GM12878 (cell line): ENCODE measurements around the gene VSIG10L. TPM values are rescaled to one million over a fixed set of nuclear protein-coding genes. Genes with fewer than 3 reads are reported as not detected.

Source experiments
- ATF7 ChIP-seq: fragments of 450-650 bp; IDR thresholded peaks from 2 replicates; pipeline ENCODE4 v1.6.1; 2016; ENCODE audit warnings: low read depth, mild to moderate bottlenecking
- EGR1 ChIP-seq, 2 experiments: IDR thresholded peaks; 1 replicate in 1 of 2; 2 replicates in 1 of 2; pipeline ENCODE4 v1.6.1; 2011 to 2012; ENCODE audit warnings: low read depth in 2 of 2, low read length in 2 of 2, borderline replicate concordance in 1 of 2, mild to moderate bottlenecking in 1 of 2, moderate library complexity in 1 of 2
- FOXM1 ChIP-seq: IDR thresholded peaks from 2 replicates; pipeline ENCODE4 v1.6.1; 2012; ENCODE audit warnings: low read depth, mild to moderate bottlenecking, inconsistent platforms, low read length, moderate library complexity
- IKZF1 ChIP-seq: fragments of 450-650 bp; conservative IDR thresholded peaks from 2 replicates; pipeline ENCODE4 v1.6.1; 2017; ENCODE audit warnings: antibody characterized with exemption, mild to moderate bottlenecking
- JUNB ChIP-seq: IDR thresholded peaks from 2 replicates; pipeline ENCODE4 v1.6.1; 2016; ENCODE audit warnings: antibody characterized with exemption, mild to moderate bottlenecking
- KAT2A ChIP-seq: conservative IDR thresholded peaks from 2 replicates; pipeline ENCODE4 v1.6.1; 2011; ENCODE audit warnings: low read depth, low read length; ENCODE audit not compliant: control insufficient read depth
- NBN ChIP-seq: fragments of 450-650 bp; IDR thresholded peaks from 2 replicates; pipeline ENCODE4 v1.6.1; 2016
- NFIC ChIP-seq: IDR thresholded peaks from 2 replicates; pipeline ENCODE4 v1.6.1; 2012; ENCODE audit warnings: low read depth, mild to moderate bottlenecking, inconsistent platforms, low read length, moderate library complexity
- NFYB ChIP-seq: IDR thresholded peaks from 2 replicates; pipeline ENCODE4 v1.6.1; 2011; ENCODE audit warnings: low read depth, mild to moderate bottlenecking, low read length, improper control_type of control experiment, moderate library complexity; ENCODE audit not compliant: insufficient read depth
- SP1 ChIP-seq: IDR thresholded peaks from one replicate; pipeline ENCODE4 v1.6.1; 2011; ENCODE audit warnings: low read depth, low read length
- SRF ChIP-seq, 2 experiments: IDR thresholded peaks; 2 replicates each; pipeline ENCODE4 v1.6.1; 2011; ENCODE audit warnings: low read depth in 2 of 2, low read length in 2 of 2, mild to moderate bottlenecking in 1 of 2, moderate library complexity in 1 of 2
- SUPT20H ChIP-seq: IDR thresholded peaks from 2 replicates; pipeline ENCODE4 v1.6.1; 2011; ENCODE audit warnings: low read depth, mild to moderate bottlenecking, low read length, moderate library complexity, borderline replicate concordance; ENCODE audit not compliant: control insufficient read depth
- polyA plus RNA-seq, 11 experiments: library from polyadenylated mRNA; depleted of rRNA in 4 of 11; unstranded in 6 of 11; stranded (reverse) in 5 of 11; fragments of >200 nt; fragmentation: Nextera tagmentation in 4 of 11; fragmentation: Illumina TruSeq in 1 of 11; extraction: Ambion mirVana in 4 of 11; extraction: Trizol in 1 of 11; gene quantifications; 1 replicate in 1 of 11; 2 replicates in 10 of 11; pipeline versions ENCODE4 v1.2.1 to v1.2.3, GENCODE V29; 2011 to 2016; ENCODE audit warnings: inconsistent platforms in 2 of 11, missing spikeins in 2 of 11, low read depth in 1 of 11
- total RNA-seq, 4 experiments: library from RNA; depleted of rRNA in 3 of 4; stranded (reverse); fragments of >200 nt in 3 of 4; fragmentation: Illumina TruSeq in 1 of 4; extraction: Trizol in 1 of 4; gene quantifications; 2 replicates each; pipeline versions ENCODE4 v1.2.1 to v1.2.3, GENCODE V29; 2013 to 2021
- TF ChIP-seq, protein P1 (sequence below): fragments of 450-650 bp; IDR thresholded peaks from 2 replicates; pipeline ENCODE4 v1.6.1; 2018; ENCODE audit warnings: mild to moderate bottlenecking, low read depth, moderate library complexity; ENCODE audit not compliant: partially characterized antibody
- TF ChIP-seq, protein P2 (sequence below): fragments of 450-650 bp; formaldehyde crosslinking; IDR thresholded peaks from 2 replicates; pipeline ENCODE4 v1.4.0; 2020; ENCODE audit warnings: mild to moderate bottlenecking, moderate library complexity
- TF ChIP-seq, protein P3 (sequence below): fragments of 150-350 bp; IDR thresholded peaks from 2 replicates; pipeline ENCODE4 v1.6.1; 2016; ENCODE audit warnings: low read depth, low read length
- TF ChIP-seq, protein P4 (sequence below): IDR thresholded peaks from 2 replicates; pipeline ENCODE4 v1.6.1; 2012; ENCODE audit warnings: low read depth, low read length, improper control_type of control experiment
- TF ChIP-seq, protein P5 (sequence below): IDR thresholded peaks from 2 replicates; pipeline ENCODE4 v1.6.1; 2011; ENCODE audit warnings: low read depth, low read length, improper control_type of control experiment, borderline replicate concordance

The VSIG10L gene
- total and polyA plus RNA-seq, 10 of the 15 experiments (the other 5 are each of a cell fraction or from before 2014, with no cell fraction given), result 0.09 to 0.93 (median 0.49) TPM

DNA sequence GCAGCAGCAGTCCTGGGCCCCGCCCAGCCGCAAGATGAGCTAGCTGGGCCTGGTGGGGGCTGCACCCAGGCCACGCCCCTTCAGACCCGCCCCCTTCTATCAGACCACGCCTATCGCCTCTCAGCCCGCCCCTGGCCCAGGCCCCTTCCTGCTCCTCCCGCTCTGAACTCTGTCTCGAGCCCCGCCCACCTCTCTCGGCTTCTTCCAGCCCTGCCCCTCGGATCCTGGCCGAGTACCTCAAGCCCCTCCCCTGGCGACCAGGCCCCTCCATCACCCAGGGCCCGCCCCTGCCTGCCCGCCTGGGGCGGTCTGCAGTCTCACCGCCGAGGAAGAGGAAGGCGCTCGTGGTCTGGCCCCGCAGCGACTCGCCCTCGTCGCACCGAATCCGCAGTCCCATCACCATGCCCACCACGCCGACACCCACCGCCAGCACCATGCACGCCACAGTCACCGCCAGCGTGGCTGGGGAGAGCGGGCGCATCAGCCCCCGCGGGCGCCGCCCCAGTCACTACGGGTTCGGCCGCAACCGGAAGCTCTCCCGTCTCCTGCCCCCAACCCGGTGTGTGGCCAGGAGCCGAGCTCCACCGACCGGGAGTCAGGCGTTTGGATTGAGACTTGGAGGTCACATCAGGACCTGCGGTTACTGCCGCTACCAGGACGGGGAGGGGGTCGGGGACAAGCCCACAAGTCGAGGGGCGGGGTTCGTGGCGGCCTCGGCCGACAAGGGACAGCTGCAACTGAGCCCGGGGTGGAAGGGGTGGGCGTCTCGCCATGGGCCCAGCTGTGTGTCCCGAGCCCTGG, 25.8 kb upstream of the VSIG10L start (continued):
- TF ChIP-seq, protein P1, sequence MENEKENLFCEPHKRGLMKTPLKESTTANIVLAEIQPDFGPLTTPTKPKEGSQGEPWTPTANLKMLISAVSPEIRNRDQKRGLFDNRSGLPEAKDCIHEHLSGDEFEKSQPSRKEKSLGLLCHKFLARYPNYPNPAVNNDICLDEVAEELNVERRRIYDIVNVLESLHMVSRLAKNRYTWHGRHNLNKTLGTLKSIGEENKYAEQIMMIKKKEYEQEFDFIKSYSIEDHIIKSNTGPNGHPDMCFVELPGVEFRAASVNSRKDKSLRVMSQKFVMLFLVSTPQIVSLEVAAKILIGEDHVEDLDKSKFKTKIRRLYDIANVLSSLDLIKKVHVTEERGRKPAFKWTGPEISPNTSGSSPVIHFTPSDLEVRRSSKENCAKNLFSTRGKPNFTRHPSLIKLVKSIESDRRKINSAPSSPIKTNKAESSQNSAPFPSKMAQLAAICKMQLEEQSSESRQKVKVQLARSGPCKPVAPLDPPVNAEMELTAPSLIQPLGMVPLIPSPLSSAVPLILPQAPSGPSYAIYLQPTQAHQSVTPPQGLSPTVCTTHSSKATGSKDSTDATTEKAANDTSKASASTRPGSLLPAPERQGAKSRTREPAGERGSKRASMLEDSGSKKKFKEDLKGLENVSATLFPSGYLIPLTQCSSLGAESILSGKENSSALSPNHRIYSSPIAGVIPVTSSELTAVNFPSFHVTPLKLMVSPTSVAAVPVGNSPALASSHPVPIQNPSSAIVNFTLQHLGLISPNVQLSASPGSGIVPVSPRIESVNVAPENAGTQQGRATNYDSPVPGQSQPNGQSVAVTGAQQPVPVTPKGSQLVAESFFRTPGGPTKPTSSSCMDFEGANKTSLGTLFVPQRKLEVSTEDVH, result no peak
- TF ChIP-seq, protein P2, sequence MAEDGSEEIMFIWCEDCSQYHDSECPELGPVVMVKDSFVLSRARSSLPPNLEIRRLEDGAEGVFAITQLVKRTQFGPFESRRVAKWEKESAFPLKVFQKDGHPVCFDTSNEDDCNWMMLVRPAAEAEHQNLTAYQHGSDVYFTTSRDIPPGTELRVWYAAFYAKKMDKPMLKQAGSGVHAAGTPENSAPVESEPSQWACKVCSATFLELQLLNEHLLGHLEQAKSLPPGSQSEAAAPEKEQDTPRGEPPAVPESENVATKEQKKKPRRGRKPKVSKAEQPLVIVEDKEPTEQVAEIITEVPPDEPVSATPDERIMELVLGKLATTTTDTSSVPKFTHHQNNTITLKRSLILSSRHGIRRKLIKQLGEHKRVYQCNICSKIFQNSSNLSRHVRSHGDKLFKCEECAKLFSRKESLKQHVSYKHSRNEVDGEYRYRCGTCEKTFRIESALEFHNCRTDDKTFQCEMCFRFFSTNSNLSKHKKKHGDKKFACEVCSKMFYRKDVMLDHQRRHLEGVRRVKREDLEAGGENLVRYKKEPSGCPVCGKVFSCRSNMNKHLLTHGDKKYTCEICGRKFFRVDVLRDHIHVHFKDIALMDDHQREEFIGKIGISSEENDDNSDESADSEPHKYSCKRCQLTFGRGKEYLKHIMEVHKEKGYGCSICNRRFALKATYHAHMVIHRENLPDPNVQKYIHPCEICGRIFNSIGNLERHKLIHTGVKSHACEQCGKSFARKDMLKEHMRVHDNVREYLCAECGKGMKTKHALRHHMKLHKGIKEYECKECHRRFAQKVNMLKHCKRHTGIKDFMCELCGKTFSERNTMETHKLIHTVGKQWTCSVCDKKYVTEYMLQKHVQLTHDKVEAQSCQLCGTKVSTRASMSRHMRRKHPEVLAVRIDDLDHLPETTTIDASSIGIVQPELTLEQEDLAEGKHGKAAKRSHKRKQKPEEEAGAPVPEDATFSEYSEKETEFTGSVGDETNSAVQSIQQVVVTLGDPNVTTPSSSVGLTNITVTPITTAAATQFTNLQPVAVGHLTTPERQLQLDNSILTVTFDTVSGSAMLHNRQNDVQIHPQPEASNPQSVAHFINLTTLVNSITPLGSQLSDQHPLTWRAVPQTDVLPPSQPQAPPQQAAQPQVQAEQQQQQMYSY (CRISPR knock-in tag), result no peak
- TF ChIP-seq, protein P3, sequence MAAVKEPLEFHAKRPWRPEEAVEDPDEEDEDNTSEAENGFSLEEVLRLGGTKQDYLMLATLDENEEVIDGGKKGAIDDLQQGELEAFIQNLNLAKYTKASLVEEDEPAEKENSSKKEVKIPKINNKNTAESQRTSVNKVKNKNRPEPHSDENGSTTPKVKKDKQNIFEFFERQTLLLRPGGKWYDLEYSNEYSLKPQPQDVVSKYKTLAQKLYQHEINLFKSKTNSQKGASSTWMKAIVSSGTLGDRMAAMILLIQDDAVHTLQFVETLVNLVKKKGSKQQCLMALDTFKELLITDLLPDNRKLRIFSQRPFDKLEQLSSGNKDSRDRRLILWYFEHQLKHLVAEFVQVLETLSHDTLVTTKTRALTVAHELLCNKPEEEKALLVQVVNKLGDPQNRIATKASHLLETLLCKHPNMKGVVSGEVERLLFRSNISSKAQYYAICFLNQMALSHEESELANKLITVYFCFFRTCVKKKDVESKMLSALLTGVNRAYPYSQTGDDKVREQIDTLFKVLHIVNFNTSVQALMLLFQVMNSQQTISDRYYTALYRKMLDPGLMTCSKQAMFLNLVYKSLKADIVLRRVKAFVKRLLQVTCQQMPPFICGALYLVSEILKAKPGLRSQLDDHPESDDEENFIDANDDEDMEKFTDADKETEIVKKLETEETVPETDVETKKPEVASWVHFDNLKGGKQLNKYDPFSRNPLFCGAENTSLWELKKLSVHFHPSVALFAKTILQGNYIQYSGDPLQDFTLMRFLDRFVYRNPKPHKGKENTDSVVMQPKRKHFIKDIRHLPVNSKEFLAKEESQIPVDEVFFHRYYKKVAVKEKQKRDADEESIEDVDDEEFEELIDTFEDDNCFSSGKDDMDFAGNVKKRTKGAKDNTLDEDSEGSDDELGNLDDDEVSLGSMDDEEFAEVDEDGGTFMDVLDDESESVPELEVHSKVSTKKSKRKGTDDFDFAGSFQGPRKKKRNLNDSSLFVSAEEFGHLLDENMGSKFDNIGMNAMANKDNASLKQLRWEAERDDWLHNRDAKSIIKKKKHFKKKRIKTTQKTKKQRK, result no peak
- TF ChIP-seq ATF7 (0 out of 2 replicates have a peak, but pooled peaks have one; percentile 16), SP1 (no peak), IKZF1 (peak; percentile 75), NFIC (no peak), FOXM1 (no peak), SRF (IDR thresholded peaks at IDR 0.05; ENCODE audit: low read depth in 2 of 2, low read length in 2 of 2) (no peak), JUNB (no peak), NFYB (peak; percentile 65; the same call in 1 of the 2 replicates), NBN (peak; percentile 60), SUPT20H (no peak), EGR1 (IDR thresholded peaks at IDR 0.05; ENCODE audit: borderline replicate concordance in 1 of 2, low read depth in 2 of 2, low read length in 2 of 2) (0 out of 3 replicates have a peak, but pooled peaks of 1 of the 2 experiments have one; percentile 29), KAT2A (no peak)
- TF ChIP-seq, protein P4, sequence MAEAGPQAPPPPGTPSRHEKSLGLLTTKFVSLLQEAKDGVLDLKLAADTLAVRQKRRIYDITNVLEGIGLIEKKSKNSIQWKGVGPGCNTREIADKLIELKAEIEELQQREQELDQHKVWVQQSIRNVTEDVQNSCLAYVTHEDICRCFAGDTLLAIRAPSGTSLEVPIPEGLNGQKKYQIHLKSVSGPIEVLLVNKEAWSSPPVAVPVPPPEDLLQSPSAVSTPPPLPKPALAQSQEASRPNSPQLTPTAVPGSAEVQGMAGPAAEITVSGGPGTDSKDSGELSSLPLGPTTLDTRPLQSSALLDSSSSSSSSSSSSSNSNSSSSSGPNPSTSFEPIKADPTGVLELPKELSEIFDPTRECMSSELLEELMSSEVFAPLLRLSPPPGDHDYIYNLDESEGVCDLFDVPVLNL, result no peak
- TF ChIP-seq, protein P5, sequence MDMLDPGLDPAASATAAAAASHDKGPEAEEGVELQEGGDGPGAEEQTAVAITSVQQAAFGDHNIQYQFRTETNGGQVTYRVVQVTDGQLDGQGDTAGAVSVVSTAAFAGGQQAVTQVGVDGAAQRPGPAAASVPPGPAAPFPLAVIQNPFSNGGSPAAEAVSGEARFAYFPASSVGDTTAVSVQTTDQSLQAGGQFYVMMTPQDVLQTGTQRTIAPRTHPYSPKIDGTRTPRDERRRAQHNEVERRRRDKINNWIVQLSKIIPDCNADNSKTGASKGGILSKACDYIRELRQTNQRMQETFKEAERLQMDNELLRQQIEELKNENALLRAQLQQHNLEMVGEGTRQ, result no peak
